Measurements from ENCODE around the gene MRPL57. TPM values are rescaled to one million over a fixed set of nuclear protein-coding genes. Genes with fewer than 3 reads are reported as not detected.

The MRPL57 gene
- total and polyA plus RNA-seq, 2 of the 8 experiments (the other 6 are each of a cell fraction or from before 2014, with no cell fraction given), result 29.9 to 34.1 TPM

GRCh38 chr13:21176215-21176981, at the start of gene MRPL57, which contains the start of gene SKA3 (continued):
- TF ChIP-seq CHD7 (IDR thresholded peaks at IDR 0.05; ENCODE audit: insufficient replicate concordance, low read length) (no peak), TBP (IDR thresholded peaks at IDR 0.05; ENCODE audit: low read depth, low read length) (peak; percentile 95), RBBP5 (IDR thresholded peaks at IDR 0.05; ENCODE audit: borderline replicate concordance, low read depth, low read length) (peak; percentile 77), BRCA1 (IDR thresholded peaks at IDR 0.05; ENCODE audit: low read depth, low read length) (peak; percentile 99), SP2 (IDR thresholded peaks at IDR 0.05; ENCODE audit: low read length) (no peak), CHD1 (IDR thresholded peaks at IDR 0.05; ENCODE audit: low read depth, low read length) (no peak), NANOG (IDR thresholded peaks at IDR 0.05; ENCODE audit: insufficient read depth, low read depth, low read length, poor library complexity, severe bottlenecking) (no peak), E2F6 (IDR thresholded peaks at IDR 0.05) (no peak; the same call in 1 of the 2 replicates), RAD21 (IDR thresholded peaks at IDR 0.05 in 1 of 2, conservative IDR thresholded peaks at IDR 0.05 in 1 of 2; ENCODE audit: low read depth in 2 of 2, low read length in 2 of 2) (no peak; a peak in 1 of 4 replicates)

All from H1 (cell line).